A673 (cell line): ENCODE results near the gene COL11A1. TPM values are rescaled to one million over a fixed set of nuclear protein-coding genes. Genes with fewer than 3 reads are reported as not detected.

Experiments used
- BruUV-seq: library from RNA; stranded (reverse); fragments of 400-500 nt; replicated peaks from 2 replicates; lab custom pipeline; 2021; lab: Mats Ljungman, UMichigan
- CTCF ChIA-PET: fragments of 300-600 bp; sonication (Branson Sonifier 250); formaldehyde crosslinking; loops from one replicate; lab custom pipeline; 2022; ENCODE audit warnings: antibody characterized with exemption; lab: Charles Lee
- POLR2A ChIA-PET: fragments of 300-600 bp; sonication (Branson Sonifier 250); formaldehyde crosslinking; loops from one replicate; lab custom pipeline; 2022; ENCODE audit warnings: antibody characterized with exemption; ENCODE audit not compliant: low non-redundant PET; lab: Charles Lee
- DNase-seq: peaks from one replicate; pipeline ENCODE4 v3.0.0-alpha.2; 2015; ENCODE audit warnings: low spot score
- H3K27ac ChIP-seq: fragments of 200-600 bp; sonication (generic); 2 replicates; pipeline ENCODE4 v1.5.1; 2016; ENCODE audit warnings: mixed run types, low read depth, mild to moderate bottlenecking, mixed read lengths, antibody characterized with exemption, low read length; ENCODE audit not compliant: poor library complexity, severe bottlenecking
- H3K27me3 ChIP-seq: fragments of 200-600 bp; sonication (generic); replicated peaks from 2 replicates; pipeline ENCODE4 v1.6.1; 2017; ENCODE audit warnings: mixed run types, low read depth, mild to moderate bottlenecking, mixed read lengths, antibody characterized with exemption, low read length; ENCODE audit not compliant: insufficient read depth, poor library complexity
- H3K36me3 ChIP-seq: fragments of 200-600 bp; sonication (generic); 2 replicates; pipeline ENCODE4 v1.6.1; 2016; ENCODE audit warnings: mixed run types, mild to moderate bottlenecking, mixed read lengths, antibody characterized with exemption, low read length; ENCODE audit not compliant: insufficient read depth, poor library complexity, severe bottlenecking
- H3K4me1 ChIP-seq: fragments of 200-600 bp; sonication (generic); 2 replicates; pipeline ENCODE4 v1.6.1; 2017; ENCODE audit warnings: mixed run types, mild to moderate bottlenecking, mixed read lengths, antibody characterized with exemption, low read length; ENCODE audit not compliant: insufficient read depth, poor library complexity, severe bottlenecking
- H3K4me3 ChIP-seq: fragments of 200-600 bp; sonication (generic); 2 replicates; pipeline ENCODE4 v1.5.1; 2016; ENCODE audit warnings: low read depth, mixed run types, mild to moderate bottlenecking, mixed read lengths, low read length; ENCODE audit not compliant: poor library complexity, severe bottlenecking
- H3K9me3 ChIP-seq: fragments of 200-600 bp; sonication (generic); 2 replicates; pipeline ENCODE4 v1.6.1; 2016; ENCODE audit warnings: mixed run types, low read depth, mild to moderate bottlenecking, mixed read lengths, antibody characterized with exemption, low read length; ENCODE audit not compliant: poor library complexity, severe bottlenecking
- CTCF ChIP-seq: fragments of 300-800, 200-600 bp; sonication (generic); conservative IDR thresholded peaks from 2 replicates; pipeline ENCODE4 v1.5.1; 2017; ENCODE audit warnings: low read depth, mild to moderate bottlenecking, antibody characterized with exemption, low read length, moderate library complexity, mixed read lengths
- EZH2 ChIP-seq: fragments of 200-600 bp; sonication (generic); IDR thresholded peaks from 2 replicates; pipeline ENCODE4 v1.6.1; 2017; ENCODE audit warnings: borderline replicate concordance, low read depth, mild to moderate bottlenecking, mixed read lengths, antibody characterized with exemption, low read length; ENCODE audit not compliant: poor library complexity, severe bottlenecking
- intact Hi-C: fragments of 100-400 bp; cut with micrococcal nuclease; formaldehyde crosslinking; loops from one replicate; pipeline ENCODE4 v1.10.0; 2022; ENCODE audit not compliant: unreplicated experiment
- total RNA-seq: library from RNA; stranded (reverse); gene quantifications from 2 replicates; pipeline ENCODE4 v1.2.3, GENCODE V29; 2021

Gene COL11A1
- total RNA-seq, 1 experiment from 2014 or later, result 0.37 TPM

DNA sequence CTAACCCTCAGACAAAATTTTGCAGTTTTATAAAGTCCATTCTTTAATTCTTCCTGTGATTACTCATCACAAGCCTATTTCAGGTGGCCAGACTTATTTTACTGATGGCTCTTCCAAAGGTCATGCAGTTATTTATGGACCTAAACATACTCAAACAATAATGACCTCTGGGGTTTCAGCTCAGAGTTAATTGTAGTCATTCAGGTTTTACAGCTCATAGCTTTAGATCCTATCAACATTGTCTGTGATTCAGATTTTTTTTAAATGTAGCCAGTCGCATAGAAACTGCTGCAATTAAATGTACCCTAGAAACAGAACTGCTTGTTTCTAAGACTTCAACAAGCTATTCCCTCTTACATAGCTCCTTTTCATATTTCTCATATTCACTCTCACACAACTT lies 270.8 kb downstream of the COL11A1 start:
- Histone ChIP-seq H3K27ac (no peak overlapping the region), H3K4me3 (no peak overlapping the region), H3K36me3 (no peaks in the 10 kb centered on the region), H3K9me3 (no peaks in the 10 kb centered on the region), H3K27me3 (no peaks in the 10 kb centered on the region), H3K4me1 (no peaks in the 10 kb centered on the region)
- intact Hi-C loops, result no loop called here
- no peak for TF ChIP-seq EZH2
- TF ChIP-seq CTCF, result no peak
- DNase-seq, result no peak
- POLR2A ChIA-PET, result no interaction called here
- CTCF ChIA-PET, result no interaction called here
- BruUV-seq, result no TSS peak

GRCh38 chr1:102836991-102837390 lies 271.3 kb downstream of the COL11A1 start:
- intact Hi-C loops, result no loop called here
- no peaks in the 10 kb centered on the region for H3K4me1 ChIP-seq
- TF ChIP-seq CTCF, result no peak
- TF ChIP-seq EZH2, result no peak

DNA sequence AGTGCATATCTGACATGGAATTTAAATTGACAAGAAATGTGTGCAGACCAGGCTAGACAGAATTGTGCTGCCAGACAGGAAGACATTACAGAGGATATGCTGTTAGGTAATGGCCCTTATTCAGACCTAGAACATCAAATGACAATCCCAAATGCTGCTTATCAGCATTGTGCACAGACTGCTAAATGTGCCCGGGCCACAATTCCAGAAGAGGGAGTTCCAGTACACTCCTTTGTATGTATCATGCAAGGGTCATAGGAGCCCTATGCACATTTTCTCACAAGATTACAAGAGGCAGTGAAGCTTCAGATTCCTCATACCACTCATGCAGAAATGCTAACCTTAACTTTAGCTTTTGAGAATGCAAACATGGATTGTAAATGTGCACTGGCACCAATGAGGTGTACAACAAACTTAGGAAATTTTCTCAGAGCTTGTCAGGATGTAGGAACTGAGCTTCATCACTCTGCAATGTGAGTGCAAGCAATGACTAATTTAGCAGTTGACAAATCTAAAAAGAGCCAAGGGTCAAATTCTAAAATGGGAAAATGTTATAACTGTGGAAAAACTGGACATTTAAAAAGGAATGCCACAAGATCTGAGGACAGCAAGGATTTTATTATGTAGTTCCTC lies 273.5 kb downstream of the COL11A1 start:
- no peak overlapping the region for H3K27ac ChIP-seq
- POLR2A ChIA-PET, result no interaction called here
- H3K4me1 ChIP-seq, result no peaks in the 10 kb centered on the region
- H3K9me3 ChIP-seq, result no peaks in the 10 kb centered on the region
- DNase-seq, result no peak
- intact Hi-C loops, result no loop called here
- no TSS peak for BruUV-seq
- H3K4me3 ChIP-seq, result no peak overlapping the region
- TF ChIP-seq EZH2, result no peak
- TF ChIP-seq CTCF, result no peak
- CTCF ChIA-PET, result no interaction called here
- no peaks in the 10 kb centered on the region for H3K36me3 ChIP-seq
- H3K27me3 ChIP-seq, result no peaks in the 10 kb centered on the region

More at GRCh38 chr1:102836991-102837390, 271.3 kb downstream of the COL11A1 start:
- POLR2A ChIA-PET, result no interaction called here
- no peak overlapping the region for H3K27ac ChIP-seq
- CTCF ChIA-PET, result no interaction called here
- no peak overlapping the region for H3K4me3 ChIP-seq
- BruUV-seq, result no TSS peak
- no peaks in the 10 kb centered on the region for H3K9me3 ChIP-seq
- no peaks in the 10 kb centered on the region for H3K36me3 ChIP-seq
- no peak for DNase-seq
- no peaks in the 10 kb centered on the region for H3K27me3 ChIP-seq
